DMS53 (cell line): ENCODE measurements around the gene ZNF587.
"Not testable (repeated sequence)": the region's sequence is repeated elsewhere in the genome, so short reads cannot be mapped to it uniquely, and the experiment has no call there.

ENCODE experiments used
- DNase-seq: peaks from one replicate; lab custom pipeline; 2025; lab: John Stamatoyannopoulos, UW

ZNF587 gene

DNA sequence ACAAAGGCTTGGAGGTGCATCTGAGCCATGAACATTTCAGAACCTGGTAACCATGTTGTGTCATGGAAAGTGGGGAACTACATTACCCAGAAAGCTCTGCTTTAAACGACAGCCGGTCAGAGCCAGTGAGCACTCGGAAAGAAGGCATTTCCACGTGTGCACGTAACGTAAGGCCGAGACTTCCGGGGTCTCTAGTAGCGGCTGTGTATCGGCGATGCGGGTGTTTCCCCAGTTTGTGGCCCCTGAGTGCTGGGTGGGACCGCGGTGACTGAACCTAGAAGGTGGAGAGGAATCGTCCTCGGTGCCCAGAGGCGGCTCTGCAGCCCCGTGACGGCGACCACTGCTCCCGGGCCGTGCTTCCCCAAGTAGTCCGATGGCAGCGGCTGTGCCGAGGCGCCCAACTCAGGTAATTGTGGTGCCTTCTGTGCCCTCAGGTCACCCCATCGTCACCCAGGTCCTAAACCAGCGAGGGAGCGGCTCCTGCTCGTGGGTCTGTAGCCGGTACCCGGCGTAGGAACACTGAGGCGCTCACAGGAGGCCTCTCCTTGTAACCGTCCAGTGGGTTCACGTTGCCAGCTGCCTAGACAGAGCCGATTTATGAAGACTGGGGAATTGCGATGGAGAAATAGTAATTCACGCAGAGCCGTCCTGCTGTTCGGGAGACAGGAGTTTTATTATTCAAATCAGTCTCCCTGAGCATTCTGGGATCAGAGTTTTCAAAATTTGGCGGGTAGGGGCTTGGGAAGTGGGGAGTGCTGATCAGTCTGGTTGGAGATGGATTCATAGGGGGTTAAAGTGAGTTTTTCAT, at the start of gene ZNF587:
Gene ZNF587, plus strand, starts transcription at position 194 of the 808 bp plus-strand sequence. Its CDS starts 180 bp downstream, at position 374.
- DNase-seq, result peak; percentile 92

DNA sequence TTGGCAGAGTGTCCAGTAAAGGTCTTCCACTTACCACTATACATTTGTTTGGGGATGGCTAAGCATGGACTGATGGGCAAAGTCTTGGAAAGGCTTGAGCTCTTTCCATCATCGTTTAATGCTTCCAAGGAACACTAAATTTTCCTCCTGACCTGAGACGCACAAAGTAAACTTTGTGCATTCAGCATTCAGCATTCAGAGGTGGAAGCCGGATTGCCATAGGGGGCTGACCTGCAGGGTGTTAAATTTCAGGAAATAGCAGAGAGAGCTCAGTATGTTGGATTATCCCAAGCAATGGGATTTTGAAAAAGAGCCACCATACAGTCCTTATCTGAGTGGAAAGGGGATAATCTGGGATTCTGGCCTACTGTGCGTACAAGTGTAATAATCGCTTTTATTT, 49.0 kb upstream of the ZNF587 start:
- no peak for DNase-seq

DNA sequence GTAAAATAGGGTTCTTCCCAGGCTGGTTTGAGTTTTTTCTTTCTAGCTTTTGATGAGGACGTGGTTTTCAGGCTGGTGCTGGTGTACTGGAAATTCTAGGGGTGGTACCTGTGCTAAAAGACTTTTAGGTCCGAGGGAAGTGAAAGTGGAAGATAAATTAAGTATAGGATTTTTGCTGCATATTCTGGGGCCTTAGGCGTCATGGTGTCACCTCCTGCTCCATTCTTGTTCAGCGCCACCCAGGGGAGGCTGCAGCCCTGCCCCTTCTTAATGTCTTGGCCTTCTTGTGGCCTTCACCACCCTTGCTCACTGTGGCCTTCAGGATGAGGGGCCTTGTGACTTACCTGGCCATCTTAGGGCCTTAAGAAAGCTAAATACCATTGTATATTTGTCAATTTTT, 47.4 kb upstream of the ZNF587 start:
- DNase-seq, result no peak

DNA sequence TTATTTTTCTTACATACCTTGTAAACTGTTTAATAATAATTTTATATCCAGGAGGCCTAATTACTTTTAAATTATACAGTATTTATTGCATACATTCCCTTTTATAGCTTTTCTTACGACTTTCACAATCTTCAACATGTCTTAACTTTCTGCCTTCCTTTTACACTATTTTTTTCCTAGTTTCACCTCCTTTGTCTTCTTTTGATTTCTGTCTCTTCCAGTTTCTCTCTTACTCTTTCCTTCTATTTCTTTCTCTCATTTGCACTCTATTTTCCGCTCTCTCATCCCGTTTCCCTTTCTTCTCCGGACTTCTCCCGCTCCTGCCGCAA, 46.4 kb upstream of the ZNF587 start:
- no peak for DNase-seq

DNA sequence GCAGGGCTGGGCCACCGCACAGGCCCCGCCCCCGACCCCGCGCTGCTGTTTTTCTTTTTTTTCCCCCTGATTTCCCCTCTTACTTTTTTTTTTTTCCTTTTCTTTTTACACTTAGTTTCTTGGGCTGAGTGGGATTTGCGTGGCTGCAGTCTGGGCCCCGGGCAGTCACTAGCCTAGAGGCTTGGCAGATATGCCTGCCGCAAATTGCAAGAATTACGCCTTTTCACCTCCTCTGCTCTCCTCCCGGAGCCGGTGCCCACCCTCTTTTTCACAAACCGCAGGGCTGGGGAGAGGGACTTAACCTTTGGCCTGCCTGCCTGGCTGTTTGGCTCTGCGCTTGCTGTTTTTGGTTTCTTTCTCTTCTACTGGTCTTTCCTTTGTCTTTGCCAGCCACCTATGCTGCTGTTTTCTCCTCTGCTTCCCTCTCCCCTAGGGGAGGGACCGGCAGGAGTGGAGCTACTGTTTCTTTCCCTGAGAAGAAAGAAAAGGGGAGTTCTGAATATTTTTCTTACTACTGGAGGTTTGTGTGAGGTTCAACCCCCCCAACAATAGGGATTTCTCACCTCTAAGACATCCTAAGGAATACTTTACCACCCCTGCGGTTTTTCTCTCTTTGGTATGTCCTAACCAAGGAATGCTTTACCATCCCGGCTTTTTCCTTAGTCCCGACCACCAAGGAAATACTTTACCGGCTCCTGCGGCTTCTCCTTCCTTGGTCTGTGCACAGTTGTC, 45.9 kb upstream of the ZNF587 start:
- DNase-seq, result peak; percentile 53

DNA sequence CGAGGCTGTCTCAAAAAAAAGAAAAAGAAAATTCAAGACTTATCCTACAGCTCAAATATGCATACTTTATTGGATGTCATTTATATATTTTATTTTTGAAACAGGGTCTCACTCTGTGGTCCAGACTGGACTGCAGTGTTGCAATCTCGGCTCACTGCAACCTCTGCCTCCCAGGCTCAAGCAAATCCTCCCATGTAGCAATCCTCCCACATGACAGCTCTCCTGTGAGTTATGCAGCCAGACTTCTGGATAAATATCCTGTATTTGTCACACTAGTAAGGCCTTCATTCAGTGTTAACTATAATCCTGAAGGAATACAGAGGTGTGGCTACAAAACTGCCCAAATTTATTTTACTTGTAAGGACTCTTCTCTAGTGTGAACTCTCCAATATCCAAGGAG, 42.1 kb upstream of the ZNF587 start:
- DNase-seq, result no peak

DNA sequence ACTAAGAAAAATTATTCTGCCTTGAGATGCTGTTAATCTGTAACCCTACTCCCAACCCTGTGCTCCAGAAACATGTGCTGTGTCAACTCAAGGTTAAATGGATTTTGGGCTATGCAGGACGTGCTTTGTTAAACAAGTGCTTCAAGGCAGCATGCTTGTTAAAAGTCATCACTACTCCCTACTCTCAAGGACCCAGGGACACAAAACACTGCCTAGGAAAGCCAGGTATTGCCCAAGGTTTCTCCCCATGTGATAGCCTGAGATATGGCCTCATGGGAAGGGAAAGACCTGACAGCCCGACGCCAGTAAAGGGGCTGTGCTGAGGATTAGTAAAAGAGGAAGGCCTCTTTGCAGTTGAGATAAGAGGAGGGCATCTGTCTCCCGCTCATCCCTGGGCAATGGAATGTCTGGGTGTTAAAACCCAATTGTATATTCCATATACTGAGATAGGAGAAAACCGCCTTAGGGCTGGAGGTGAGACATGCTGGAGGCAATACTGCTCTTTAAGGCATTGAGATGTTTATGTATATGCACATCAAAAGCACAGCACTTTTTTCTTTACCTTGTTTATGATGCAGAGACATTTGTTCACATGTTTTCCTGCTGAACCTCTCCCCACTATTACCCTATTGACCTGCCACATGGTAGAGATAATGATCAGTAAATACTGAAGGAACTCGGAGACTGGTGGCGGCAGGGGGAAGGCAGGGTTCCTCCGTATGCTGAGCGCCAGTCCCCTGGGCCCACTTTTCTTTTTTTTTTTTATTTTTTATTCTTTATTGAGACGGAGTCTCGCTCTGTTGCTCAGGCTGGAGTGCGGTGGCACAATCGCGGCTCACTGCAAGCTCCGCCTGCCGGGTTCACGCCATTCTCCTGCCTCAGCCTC, 39.0 kb upstream of the ZNF587 start:
- DNase-seq, result not testable (repeated sequence)

DNA sequence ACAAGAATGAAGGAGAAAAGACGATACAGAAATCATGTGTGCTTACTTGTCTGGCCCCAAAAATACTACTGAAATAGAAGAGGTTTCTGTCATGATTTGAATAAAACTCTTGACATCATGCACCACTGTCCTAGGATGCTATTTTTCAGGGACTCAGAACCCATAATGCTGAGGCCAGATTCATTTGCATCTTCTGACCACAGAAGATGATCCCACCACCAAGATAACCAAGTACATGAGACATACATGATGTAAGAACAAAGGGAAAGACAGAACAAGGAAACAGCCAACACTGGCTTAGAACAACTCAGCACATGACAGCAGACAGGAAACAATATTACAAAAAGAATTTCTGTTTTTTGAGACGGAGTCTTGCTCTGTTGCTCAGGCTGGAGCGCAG, 37.4 kb upstream of the ZNF587 start:
- no peak for DNase-seq

DNA sequence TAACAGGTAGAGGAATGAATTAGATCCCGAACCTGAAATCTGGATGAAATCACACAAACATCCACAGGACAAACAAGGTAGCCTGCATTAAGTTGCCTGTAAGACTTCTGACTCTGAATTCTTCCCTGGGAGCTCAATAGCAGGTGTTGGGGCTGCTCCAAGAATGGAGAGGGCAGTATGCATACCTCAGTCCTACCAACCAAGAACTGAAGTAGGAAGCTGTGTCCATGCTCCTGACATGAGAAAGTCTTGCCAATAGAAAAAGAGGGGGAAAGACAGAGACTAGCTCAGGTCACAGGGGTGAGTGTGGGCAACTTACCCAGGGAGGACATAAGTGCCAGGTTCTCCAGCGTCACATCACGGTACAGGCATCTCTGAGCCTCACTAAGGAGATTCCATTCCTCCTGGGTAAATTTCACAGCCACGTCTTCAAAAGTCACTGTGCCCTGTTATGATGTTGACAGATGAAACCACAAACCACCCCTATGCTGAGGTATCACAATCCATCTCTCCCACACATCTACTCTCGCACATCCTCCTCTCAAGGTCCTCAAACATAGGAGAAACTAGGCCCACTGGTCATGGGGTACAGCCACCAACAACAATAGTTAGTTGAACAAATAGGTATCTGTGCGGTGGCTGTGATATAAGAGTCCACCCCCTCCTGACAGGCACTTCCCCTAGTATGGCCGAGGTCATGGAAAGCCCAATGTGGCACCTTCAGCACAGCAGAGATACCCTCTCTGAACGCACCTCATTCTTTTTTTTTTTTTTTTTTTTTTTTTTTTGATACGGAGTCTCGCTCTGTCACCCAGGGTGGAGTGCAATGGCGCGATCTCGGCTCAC, 36.5 kb upstream of the ZNF587 start:
- not testable (repeated sequence) for DNase-seq

DNA sequence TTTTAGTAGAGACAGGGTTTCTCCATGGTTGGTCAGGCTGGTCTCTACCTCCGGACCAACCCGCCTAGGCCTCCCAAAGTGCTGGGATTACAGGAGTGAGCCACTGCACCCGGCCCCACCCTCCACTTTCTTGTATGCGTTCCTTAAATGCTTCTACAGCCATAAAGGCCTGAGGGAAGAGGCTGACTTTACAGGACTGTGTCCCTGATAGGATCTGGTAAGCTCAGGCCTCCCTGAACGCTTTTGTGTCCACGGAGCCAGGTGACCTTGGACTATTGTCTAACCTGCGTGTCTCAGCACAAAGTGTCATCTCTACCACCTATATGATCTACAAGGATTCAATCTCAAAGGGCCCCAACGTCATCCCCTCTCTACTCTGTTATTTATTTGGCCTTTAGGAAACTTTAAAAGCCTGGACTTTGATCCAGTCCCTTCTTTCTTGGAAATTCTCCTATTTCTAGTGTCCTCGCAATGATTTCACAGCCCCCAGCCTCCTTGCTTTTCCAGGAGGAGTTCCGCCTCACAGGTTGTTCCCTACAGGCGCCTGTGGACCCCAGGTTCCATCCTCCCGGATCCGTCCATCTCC, 35.6 kb upstream of the ZNF587 start:
- peak; percentile 45 for DNase-seq

DNA sequence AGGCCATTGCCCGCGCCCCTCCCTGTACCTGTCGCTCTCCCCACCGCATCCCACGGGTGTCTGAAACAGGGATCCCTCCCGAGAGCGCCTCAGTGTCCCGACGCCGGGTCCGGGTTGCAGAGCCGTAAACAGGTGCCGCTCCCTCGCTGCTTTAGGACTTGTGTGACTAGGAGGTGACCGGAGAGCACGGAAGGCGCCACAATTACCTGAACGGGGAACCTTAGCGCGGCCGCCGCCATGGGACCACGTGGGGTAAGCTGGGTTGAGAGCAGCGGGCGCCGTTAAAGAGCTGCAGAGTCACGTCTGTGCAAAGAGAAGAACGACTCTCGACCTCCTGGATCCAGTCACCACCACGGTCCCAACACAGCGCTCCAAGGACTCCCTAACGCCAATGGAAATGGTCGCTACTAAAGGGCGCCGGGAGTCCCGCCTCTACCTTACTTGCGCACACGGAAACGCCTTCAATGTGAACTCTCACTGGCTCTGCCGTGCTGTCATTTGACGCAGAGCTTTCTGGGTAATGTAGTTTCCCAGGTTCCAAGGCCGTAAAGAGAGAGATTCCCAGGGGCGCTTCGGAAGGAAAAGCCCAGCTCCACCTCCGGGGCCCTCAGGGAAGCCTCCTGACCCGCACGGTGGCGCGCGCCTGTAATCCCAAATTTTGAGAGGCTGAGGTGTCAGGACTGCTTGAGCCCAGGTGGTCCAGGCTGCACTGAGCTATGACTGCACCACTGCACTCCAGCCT, 35.0 kb upstream of the ZNF587 start, which contains the start of gene ZNF552:
Gene ZNF552, minus strand, starts transcription at position 409 of the 742 bp plus-strand sequence. Its CDS starts 170 bp downstream, at position 239.
- peak; percentile 97 for DNase-seq

DNA sequence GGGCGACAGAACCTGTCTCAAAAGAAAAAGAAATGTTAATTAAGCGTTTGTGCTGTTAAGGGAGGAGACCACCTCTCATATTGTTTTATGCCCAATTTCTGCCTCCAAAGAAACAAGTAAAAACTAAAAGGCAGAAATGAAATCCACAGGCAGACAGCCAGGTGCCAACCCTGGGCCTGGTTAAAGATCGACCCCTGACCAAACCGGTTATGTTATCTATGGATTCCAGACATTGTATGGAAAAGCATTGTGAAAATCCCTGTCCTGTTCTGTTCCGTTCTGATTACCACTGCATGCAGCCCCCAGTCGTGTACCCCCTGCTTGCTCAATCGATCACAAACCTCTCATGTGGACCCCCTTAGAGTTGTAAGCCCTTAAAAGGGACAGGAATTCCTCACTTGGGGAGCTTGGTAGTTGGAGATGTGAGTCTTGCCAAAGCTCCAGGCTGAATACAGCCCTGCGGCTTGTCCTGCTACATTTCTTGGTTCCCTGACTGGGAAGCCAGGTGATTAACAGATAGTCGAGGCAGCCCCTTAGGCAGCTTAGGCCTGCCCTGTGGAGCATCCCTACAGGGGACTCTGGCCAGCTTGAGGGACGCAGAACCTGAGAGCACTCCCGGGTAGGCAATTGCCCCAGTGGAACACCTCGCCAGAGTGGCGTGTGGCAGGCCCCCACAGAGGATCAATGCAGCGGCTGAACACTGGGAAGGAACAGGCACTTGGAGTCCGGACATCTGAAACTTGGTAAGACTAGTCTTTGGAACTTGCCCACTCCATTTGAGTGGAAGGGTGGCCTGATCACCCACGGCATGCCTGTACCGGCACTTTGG, 34.2 kb upstream of the ZNF587 start:
- peak; percentile 30 for DNase-seq

DNA sequence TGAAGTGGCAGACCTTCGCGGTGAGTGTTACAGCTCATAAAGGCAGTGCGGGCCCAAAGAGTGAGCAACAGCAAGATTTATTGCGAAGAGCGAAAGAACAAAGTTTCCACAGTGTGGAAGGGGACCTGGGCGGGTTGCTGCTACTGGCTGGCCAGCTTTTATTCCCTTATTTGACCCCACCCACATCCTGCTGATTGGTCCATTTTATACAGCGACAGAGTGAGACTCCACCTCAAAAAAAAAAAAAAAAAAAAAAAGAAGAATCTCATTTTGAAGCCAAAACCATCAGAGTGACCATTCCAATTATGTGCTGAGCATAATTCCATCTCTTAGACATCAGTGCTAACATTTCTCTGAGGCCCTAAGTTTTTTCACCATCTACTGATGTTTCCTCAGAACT, 33.0 kb upstream of the ZNF587 start:
- no peak for DNase-seq

DNA sequence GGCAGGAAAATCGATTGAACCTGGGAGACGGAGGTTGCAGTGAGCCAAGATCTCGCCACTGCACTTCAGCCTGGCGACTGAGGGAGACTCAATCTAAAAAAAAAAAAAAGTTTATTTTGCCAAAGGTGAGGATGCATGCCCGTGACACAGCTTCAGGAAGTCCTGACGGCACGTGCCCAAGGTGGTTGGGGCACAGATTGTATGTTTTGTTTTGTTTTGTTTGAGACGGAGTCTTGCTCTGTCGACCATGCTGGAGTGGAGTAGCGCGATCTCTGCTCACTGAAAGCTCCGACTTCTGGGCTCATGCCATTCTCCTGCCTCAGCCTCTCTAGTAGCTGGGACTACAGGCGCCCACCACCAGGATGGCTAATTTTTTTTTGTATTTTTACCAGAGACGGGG, 31.7 kb upstream of the ZNF587 start:
- no peak for DNase-seq

DNA sequence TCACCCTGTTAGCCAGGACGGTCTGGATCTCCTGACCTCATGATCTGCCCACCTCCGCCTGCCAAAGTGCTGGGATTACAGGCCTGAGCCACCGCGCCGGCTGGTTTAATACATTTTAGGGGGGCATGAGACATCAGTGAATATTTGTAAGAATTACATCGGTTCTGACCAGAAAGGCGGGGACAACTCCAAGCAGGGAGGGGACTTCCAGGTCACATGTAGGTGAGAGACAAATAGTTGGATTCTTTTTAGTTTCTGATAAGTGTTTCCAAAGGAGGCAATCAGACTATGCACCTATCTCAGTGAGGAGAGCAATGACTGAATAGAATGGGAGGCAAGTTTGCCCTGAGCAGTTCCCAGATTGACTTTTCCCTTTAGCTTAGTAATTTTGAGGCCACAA, 31.3 kb upstream of the ZNF587 start:
- peak; percentile 18 for DNase-seq

DNA sequence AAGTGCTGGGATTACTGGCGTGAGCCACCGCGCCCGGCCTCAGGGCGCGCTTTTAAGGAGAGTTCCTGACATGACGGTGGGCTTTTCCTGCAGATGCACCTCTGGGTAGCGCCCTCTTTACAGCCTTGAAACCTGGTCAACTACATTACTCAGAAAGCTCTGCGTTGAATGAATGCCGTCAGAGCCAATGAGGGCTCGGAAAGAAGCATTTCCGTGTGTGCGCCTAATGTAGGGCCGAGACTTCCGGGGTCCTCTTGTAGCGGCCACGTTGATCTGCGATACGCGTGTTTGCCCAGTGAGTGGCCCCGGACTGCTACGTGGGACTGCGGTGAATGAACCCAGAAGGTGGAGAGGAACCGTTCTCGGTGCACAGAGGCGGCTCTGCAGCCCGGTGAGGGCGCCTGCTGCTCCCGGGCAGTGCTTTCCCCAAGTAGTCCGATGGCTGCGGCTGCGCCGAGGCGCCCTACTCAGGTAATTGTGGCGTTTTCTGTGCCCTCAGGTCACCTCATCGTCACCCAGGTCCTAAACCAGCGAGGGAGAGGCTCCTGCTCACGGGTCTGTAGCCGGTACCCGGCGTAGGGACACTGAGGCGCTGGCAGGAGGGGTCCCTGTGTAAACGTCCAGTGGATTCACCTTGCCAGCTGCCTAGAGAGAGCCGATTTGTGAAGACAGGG, 30.0 kb upstream of the ZNF587 start:
- peak; percentile 95 for DNase-seq

DNA sequence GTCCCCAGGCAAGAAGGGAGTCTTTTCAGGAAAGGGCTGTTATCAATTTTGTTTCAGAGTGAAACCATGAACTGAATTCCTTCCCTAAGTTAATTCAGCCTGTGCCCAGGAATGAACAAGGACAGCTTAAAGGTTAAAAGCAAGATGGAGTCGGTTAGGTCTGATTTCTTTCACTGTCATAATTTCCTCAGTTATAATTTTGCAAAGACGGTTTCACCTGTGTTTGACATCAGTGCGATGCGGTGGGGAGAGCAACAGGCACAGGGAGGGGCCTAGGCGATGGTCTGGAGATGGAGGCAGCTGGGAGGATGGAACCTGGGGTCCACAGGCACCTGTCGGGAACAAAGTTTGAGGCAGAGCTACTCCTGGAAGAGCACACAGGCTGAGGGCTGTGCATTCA, 29.1 kb upstream of the ZNF587 start:
- no peak for DNase-seq

DNA sequence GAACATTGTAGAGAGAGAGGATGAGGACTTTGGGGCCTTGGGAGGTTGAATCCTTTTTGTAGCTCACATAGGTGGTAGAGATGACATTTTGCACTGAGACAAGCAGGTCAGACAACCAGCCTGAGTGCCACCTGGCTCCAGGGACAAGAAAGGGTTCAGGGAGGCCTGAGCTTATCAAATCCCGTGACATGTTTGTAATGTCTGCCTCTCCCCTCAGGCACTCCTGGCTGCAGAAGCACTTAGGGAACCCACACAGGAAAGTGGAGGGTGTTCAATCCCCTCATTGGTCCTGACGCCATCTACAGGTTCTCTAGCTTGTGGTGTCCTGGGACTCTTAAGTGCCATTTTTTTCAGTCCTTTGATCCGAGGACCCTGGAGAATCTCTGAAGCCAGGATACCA, 28.6 kb upstream of the ZNF587 start:
- not testable (repeated sequence) for DNase-seq

DNA sequence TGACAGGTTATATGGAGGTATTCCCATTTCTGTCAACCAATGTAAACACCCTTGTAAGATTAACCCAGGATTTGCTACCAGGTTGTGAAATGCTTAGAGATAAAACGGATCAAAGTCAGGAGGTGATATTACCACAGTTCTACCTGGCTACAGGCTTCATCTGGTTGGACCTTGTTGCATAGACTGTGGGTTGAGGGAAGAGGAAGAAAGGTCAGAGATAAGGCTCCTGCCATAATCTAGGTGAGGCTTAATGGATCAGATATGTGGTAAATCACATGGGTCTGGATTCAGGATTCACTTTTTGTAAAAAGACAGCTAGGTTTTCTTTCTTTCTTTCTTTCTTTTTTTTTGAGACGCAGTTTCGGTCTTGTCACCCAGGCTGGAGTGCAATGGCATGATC, 28.2 kb upstream of the ZNF587 start:
- DNase-seq, result not testable (repeated sequence)
